ENCODE measurements around the gene CHAF1A.

Gene CHAF1A

DNA sequence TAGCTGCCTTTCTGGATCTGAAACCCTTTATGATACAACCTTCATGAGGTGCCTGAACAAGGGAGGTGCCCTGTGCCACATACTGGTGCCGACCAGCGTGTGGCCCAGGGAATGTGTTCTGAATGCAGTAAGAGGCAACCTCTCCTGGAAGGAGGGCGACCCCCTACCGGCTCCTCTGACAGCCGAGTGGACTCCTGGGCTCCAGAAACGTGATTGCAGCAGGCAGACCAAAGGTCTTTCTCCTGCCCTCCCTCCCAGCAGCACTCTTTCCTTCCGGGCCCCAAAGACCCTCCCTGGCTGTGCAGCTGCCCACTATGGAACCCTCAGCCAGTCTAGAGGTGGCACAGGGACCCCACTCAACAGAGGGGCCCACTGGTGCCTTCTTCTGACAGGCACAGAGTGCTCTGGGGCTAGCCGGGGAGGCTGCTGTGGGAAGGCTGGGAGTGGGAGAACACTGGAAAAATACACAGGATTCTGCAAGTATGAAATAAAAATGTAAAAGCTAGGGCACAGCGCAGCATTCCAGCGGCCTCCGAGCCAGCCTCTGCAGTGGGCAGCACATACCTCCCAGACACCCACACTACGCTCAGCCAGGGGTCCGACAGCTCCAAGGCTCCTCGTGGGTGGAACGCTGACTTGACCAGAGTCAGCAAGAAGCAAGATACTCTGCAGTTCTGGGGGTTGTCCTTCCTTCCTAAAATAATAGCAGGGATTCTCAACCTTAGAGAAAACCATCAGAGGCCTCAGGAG, 17.0 kb upstream of the CHAF1A start:
- CTCF ChIA-PET = interaction anchor here (0.7 to 8.8 kb wide), 7 partner anchors 9 to 118 kb away, joined by 3 to 102 read pairs (median 8); partner anchors contain the start of genes CHAF1A and SH3GL1
- POLR2A ChIA-PET = interaction anchor here (0.8 to 1.0 kb wide), 2 partner anchors 10 to 117 kb away, joined by 3 to 4 read pairs; no protein-coding TSS in a partner anchor
- no peak for DNase-seq (ENCODE audit: low read depth, low spot score)

DNA sequence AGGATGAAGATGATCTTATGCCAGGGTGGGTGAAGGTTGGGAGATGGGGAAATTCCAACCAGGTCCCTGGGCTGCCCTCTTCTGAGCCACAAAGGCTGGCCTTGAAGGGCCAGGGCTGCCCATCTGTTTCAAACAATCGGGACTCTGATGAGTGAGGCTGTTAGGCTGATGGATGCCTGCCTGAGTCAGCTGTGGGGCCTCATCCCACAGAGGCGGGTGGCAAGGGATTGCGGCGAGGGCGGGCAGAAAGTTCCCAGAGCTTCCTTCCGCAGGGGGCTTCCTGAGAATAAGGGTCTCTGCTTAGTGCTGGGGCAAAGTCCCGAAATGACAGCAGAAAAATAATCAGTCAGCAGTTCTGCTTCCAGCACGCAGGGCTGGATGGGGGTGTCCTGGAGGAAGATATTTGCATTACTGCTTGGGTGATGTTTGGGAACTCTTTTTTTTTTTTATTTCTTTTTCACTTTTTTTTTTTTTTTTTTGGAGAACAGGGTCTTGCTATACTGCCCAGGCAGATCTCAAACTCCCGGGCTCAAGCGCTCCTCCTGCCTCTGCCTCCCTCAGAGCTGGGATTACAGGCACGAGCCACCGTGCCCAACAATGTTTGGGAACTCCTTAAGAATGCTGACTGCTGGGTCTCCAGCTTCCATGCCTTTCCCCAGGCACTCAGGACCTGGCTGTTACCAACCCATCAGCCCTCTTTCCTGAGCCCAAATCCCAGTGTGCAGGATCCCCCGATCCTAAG, 16.2 kb upstream of the CHAF1A start:
- no peak for DNase-seq (ENCODE audit: low read depth, low spot score)
- no peak overlapping the region for H3K4me3 ChIP-seq (ENCODE audit: low read depth, low read length)
- TF ChIP-seq, protein P1, sequence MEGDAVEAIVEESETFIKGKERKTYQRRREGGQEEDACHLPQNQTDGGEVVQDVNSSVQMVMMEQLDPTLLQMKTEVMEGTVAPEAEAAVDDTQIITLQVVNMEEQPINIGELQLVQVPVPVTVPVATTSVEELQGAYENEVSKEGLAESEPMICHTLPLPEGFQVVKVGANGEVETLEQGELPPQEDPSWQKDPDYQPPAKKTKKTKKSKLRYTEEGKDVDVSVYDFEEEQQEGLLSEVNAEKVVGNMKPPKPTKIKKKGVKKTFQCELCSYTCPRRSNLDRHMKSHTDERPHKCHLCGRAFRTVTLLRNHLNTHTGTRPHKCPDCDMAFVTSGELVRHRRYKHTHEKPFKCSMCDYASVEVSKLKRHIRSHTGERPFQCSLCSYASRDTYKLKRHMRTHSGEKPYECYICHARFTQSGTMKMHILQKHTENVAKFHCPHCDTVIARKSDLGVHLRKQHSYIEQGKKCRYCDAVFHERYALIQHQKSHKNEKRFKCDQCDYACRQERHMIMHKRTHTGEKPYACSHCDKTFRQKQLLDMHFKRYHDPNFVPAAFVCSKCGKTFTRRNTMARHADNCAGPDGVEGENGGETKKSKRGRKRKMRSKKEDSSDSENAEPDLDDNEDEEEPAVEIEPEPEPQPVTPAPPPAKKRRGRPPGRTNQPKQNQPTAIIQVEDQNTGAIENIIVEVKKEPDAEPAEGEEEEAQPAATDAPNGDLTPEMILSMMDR (IDR thresholded peaks at IDR 0.05; ENCODE audit: insufficient read depth, low read length, missing control alignments) = no peak
- ChIA-PET CTCF (interaction anchor here (0.6 to 8.8 kb wide), 8 partner anchors 10 to 139 kb away, joined by 3 to 102 read pairs (median 4); partner anchors contain the start of genes CHAF1A and SH3GL1), POLR2A (interaction anchor here (0.6 to 1.0 kb wide), 3 partner anchors 11 to 582 kb away, joined by 3 to 4 read pairs (median 3); no protein-coding TSS in a partner anchor)

More for the DNA sequence above, 17.0 kb upstream of the CHAF1A start:
- H3K4me3 ChIP-seq (ENCODE audit: low read depth, low read length) = no peak overlapping the region
- TF ChIP-seq, protein P1 (IDR thresholded peaks at IDR 0.05; ENCODE audit: insufficient read depth, low read length, missing control alignments) = no peak

DNA sequence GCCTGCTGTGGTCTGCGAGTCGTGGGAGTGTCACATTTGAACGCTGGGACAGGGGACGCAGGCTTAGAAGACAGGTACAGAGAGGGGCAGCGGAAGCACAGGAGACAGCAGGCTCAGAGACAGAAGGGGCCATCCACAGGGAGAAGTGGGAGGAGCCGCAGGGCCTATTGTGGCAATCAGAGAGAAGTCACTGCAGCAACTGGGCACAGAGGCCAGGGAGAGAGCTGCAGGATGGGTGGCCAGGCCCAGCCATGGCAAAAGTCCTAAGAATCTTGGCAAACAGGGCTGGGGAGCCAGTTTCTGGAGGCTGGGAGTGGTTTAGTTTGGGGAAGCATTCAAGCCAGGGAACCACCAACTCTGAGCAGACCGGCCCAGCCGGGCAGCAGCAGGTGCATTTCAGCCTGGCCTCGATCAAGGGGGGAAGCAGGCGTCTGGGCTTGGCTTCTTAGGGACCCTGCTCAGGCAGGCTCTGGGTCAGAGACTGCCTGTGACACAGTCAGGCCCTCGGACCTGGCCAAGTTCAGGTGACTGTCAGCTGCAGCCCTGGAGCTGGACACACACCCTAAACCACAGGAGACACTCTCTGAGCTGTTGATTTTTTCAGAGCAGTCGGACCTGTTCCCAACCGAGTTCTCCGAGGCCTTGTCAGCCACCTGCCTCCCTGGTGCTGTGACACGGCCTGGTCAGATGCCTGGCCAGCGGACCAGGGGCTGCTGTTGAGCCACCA, 13.9 kb upstream of the CHAF1A start:
- POLR2A ChIA-PET = no interaction called here
- CTCF ChIA-PET = interaction anchor here (0.7 to 8.8 kb wide), 4 partner anchors 12 to 35 kb away, joined by 3 to 102 read pairs (median 43); partner anchors contain the start of genes CHAF1A and SH3GL1
- no peak for DNase-seq (ENCODE audit: low read depth, low spot score)

DNA sequence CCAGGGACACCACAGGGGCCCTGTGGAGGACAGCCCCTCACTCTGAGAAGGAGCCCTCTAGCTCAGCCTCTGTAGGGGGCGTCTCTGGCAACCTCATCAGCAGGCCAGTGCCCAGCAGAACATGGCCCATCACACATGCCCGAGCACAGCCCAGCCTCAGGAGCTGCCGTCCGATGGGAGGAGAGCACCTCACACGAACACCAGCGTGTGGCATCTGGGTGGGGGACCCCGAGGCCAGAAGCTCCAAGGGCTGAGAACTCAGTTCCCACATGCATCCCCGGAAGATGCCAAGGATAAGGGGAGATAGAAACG, 13.4 kb upstream of the CHAF1A start:
- no peak overlapping the region for H3K4me3 ChIP-seq (ENCODE audit: low read depth, low read length)
- no peak for DNase-seq (ENCODE audit: low read depth, low spot score)
- ChIA-PET POLR2A (no interaction called here), CTCF (interaction anchor here (0.7 to 8.8 kb wide), 4 partner anchors 8 to 19 kb away, joined by 3 to 102 read pairs (median 42); partner anchors contain the start of genes CHAF1A and SH3GL1)
- TF ChIP-seq, protein P1 (IDR thresholded peaks at IDR 0.05; ENCODE audit: insufficient read depth, low read length, missing control alignments) = no peak

More for the DNA sequence above, 13.9 kb upstream of the CHAF1A start:
- H3K4me3 ChIP-seq (ENCODE audit: low read depth, low read length) = no peak overlapping the region
- TF ChIP-seq, protein P1 (IDR thresholded peaks at IDR 0.05; ENCODE audit: insufficient read depth, low read length, missing control alignments) = no peak

DNA sequence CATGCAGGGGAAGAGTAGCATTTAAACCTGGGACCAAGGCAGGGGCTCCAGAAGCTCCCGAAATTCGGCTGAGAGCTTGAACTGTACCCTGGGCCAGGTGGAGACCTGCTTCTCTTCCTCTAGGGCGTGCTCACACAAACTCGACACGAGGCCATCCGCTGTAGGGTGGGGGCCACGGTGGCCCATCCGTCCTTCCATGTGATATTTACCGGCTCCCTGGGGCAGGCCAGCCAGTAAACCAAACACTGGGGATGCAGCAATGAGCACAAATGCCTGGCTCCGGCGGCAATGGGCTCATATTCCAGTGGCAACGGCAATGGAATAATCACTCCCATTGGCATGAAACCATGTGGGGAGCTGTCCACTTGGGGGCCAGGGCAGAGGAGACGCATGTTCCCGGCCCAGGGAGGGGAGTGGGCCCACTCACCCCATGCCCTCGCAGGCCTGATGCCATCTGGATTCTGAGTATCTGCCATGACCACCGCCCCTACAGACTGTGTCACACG, 12.9 kb upstream of the CHAF1A start:
- ChIA-PET POLR2A (no interaction called here), CTCF (interaction anchor here (0.8 to 8.8 kb wide), 3 partner anchors 9 to 13 kb away, joined by 3 to 102 read pairs (median 82); partner anchors contain the start of genes CHAF1A and SH3GL1)
- no peak for DNase-seq (ENCODE audit: low read depth, low spot score)
- H3K4me3 ChIP-seq (ENCODE audit: low read depth, low read length) = no peak overlapping the region
- TF ChIP-seq, protein P1 (IDR thresholded peaks at IDR 0.05; ENCODE audit: insufficient read depth, low read length, missing control alignments) = no peak
